HG02763 (cell line): ENCODE results near the gene OR4D11.
"Not testable (repeated sequence)": the region's sequence is repeated elsewhere in the genome, so short reads cannot be mapped to it uniquely, and the experiment has no call there.

Experiments
- ATAC-seq: cut with Tn5 transposase; IDR thresholded peaks from one replicate; pipeline ENCODE4 v1.9.1; 2021; ENCODE audit warnings: mild to moderate bottlenecking, moderate library complexity; ENCODE audit not compliant: unreplicated experiment

Gene OR4D11

DNA sequence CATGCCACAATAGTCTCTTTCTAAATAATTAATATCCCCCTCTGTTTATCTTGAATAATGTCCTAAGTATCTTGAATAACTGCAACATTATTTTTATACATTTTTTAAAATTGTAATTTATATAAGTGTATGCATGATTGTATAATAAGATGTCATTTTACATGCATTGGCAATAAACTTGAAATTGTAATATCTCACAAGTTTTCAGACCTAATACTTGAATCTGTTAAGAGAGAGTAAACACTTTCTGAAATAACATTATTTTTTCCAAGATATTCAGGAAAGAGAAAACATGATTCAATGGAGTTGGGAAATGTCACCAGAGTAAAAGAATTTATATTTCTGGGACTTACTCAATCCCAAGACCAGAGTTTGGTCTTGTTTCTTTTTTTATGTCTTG is at the start of gene OR4D11:
Gene OR4D11, plus strand, starts transcription at position 301 of the 400 bp plus-strand sequence. Its CDS starts 0 bp downstream, at position 301.
- no peak for ATAC-seq

DNA sequence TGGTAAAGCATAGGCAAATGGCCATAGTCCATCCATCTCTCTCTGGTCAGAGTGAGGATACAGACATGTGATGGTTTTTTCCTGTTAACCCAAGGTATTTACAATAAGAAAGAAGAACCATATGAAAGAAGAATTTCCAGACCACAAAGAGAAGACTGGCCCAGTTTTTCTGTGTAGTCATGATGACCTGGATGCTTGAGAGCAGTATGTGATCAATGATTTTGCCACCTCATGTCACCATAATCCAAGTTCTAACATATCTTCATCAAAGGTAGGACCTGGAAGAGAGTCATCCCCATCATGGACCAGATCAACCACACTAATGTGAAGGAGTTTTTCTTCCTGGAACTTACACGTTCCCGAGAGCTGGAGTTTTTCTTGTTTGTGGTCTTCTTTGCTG is 46.7 kb upstream of the OR4D11 start, which contains the start of gene OR4D6:
Gene OR4D6, plus strand, starts transcription at position 301 of the 400 bp plus-strand sequence. Its CDS starts 0 bp downstream, at position 301.
- no peak for ATAC-seq

DNA sequence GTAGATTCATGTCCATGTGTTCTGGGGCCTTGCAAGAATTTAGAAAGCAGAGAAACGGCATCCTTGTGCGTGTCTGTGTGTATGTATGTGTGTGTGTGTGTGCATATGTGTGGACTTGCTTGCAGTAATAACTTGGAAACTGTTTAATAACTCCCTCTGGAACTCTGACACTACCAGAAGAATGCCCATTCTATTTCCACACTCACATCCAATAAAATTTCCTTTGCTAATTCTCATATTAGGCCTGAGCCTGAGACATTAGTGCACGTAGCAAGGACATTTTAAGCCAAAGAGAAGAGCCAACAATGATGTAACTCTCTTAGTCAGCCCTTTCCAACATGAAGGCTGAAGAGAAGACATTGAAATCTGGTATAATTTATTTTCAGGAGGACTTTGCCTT is 43.5 kb upstream of the OR4D11 start:
- no peak for ATAC-seq

GRCh38 chr11:59463190-59463641 is 40.2 kb upstream of the OR4D11 start:
- ATAC-seq: no peak

DNA sequence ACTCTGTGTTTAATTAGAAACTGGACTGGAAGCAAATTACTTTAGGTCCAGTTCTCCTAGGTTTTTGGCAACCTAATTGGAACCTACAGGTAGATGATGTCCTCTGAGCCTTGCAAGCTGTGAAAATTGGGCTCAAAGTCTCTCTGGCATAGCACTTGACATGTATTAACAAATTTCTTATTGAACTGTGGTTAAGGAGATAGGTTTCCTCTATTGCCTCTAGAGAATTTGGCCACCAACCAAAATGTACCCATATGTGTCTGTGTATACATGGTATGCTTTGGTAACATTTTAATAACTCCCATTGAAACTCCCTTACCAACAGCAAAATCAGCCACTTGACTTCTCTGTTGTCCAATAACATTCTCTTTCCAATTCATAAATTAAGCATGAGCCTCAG is 30.4 kb upstream of the OR4D11 start, which contains the start of gene OR4D10:
Gene OR4D10, plus strand, starts transcription at position 301 of the 400 bp plus-strand sequence. CDS start 4,115 bp downstream, outside the sequence.
- no peak for ATAC-seq

DNA sequence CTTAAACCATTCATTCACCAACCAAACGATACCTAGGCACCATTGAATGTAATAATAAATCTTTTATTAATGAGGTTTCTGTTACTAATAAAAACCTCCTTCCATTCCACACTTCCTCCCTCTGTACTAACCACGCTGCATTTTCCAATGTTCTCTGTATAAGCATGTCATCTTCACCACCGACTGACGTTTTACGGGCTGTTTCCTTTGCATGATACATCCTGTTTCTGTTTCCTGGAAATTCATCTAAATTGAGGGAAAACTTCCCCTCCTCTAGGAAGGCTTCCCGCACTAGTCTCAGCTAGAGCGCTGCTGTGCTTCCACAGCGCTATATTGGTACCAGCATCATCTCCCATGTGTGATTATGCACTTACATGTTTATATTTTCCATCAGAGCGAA is 28.2 kb upstream of the OR4D11 start:
- no peak for ATAC-seq

DNA sequence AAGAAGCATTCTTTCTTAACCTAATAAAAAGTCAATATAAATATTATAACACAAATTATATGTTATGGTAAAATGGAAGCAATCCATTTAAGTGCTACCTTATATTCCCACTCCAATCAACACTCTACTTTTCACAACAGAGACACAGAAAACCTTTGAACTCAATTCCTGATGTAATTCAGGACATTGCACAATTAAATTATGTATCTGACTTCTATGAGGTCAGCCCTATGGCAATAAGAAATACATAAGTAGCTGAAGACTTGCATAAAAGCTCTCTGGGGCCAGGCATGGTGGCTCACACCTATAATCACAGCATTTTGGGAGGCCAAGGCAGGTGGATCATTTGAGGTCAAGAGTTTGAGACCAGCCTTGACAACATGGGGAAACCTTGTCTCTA is 23.5 kb upstream of the OR4D11 start:
- no peak for ATAC-seq

DNA sequence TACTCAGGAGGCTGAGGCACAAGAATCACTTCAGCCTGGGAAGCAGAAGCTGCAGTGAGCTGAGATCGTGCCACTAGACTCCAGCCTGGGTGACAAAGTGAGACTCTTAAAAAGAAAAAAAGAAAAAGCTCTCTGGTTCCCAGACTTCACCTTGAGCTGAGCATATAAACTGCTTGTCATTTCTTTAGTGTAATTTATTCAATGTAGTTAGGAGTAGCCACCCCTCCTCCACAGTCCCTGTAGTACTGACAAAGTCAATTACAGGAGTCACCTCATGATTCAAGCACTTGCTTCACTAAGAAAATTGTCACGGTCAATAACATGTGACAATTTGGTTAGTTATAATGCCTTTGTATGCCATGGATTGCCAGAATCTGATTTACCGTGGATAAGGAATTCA is 23.0 kb upstream of the OR4D11 start:
- ATAC-seq: no peak

GRCh38 chr11:59501931-59502330 is 1.4 kb upstream of the OR4D11 start:
- ATAC-seq: no peak

DNA sequence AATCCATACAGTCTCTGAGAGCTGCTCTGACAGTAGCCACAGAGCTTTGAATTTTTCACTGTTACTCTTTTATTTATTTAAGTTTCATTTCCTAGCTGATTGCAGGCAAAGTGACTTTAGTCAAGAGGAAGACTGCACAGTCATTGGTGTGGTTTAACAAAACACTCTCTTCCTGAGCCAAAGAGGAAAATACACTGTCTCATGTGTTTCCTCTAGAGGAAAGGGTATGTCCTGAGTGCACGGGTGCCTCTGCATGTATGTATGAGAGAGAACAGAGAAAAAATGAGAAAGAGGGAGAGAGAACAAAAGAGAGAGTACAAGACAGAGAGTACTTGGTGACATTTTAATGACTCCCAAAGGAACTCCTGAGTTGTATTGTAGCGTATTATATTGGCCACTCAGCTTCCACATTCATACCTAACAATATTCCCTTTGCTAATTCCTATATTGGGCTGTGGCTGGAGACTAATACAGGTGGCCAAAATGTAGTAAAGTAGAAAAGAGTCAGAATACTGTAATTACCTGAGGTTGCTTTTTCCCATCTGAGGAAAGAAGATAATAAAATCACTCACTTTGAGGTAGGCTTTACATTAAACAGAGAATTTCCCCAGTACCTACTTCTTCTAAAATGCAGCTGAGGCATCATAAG is 7.7 kb downstream of the OR4D11 start, which contains the start of gene OR4D9:
Gene OR4D9, plus strand, starts transcription at position 599 of the 649 bp plus-strand sequence. CDS start 3,374 bp downstream, outside the sequence.
- no peak for ATAC-seq

DNA sequence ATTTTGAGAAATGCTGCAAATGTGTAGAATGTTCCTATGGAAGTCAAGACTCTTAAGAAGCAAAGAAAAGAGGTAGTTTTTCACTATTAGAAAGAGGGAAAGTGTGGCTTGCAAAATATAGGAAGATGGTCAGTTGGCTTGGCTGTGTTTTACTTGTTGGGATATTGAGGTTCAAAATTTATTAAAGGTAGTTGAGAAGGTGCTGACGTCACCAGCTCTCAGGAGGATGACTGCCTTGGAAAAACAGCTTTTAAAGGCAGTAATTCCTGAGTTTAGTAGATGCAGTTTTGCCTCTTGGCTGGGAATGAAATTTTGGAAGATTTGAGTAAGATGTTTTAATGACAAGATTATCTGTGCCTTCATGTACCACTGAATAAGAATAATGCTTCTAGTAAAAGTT is 8.3 kb downstream of the OR4D11 start:
- no peak for ATAC-seq

DNA sequence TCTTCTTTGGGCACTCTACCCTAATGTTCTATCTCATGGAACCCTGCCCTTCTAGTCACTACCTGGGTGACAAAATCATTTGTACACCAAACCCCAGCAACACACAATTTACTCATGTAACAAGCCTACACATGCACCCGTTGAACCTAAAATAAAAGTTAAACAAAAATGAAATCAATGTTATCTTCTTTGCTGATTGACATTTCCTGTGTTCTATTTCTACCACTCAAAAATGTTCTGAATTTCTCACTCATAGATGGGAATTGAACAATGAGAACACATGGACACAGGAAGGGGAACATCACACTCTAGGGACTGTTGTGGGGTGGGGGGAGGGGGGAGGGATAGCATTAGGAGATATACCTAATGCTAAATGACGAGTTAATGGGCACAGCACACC is 16.8 kb downstream of the OR4D11 start:
- not testable (repeated sequence) for ATAC-seq

GRCh38 chr11:59520741-59521140 is 17.4 kb downstream of the OR4D11 start:
- no peak for ATAC-seq

- ATAC-seq: no peak
Measured at GRCh38 chr11:59523541-59523940, 20.2 kb downstream of the OR4D11 start.

DNA sequence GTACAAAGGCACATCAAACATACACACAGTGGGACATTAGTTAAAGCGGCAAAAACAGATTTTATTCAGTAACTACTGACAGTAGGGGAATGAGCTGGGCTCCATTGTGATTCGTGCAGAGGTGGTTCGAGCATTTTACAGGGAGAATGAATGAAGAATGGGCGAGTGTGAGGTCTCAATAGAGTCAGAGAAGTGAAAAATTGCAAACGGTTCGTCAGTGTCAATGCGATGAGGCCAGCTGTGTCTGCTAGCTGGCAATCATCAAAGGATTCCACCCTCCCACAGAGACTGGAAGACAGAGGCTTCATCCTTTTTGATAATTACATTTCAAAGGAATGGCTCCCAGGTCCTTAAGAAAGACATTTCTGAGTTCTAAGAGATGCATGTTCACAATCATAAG is 25.3 kb downstream of the OR4D11 start:
- ATAC-seq: no peak

DNA sequence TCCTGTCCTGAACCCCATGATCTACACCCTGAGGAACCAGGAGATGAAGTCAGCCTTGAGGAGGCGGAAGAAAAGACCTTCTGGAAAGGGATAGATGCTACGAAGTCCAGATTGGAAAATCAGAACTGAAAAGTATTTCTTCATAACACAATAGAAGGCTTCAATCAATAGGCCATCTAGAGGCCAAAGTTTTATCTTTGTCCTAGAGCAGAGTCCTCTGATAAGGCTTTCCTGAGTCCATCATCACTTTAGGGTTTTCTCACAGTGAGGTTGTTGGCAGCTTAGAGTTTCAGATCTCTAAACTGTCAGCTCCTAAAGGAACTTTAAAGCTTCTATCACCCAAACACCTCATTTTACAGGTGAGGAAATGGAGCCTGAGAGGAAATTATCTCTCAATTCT is 29.2 kb downstream of the OR4D11 start:
- ATAC-seq: no peak

DNA sequence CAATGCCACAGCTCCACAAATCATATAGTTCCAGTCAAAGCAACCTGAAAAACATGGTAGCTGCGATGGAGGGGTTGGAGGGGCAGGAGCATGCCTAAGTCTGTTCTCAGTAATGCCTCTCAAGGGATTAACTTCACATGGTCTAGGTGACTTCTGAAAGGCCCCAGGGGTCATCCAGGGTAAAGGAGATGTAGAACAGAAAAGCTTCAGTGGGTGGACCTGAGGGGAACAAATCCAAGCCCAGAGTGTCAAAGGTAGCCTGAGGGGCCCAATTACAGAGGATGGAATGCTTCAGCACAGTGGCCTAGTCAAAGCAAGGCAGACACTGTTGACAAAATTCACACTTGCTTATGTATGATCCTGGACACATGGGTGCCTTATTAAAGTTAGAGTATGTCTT is 31.3 kb downstream of the OR4D11 start:
- no peak for ATAC-seq

DNA sequence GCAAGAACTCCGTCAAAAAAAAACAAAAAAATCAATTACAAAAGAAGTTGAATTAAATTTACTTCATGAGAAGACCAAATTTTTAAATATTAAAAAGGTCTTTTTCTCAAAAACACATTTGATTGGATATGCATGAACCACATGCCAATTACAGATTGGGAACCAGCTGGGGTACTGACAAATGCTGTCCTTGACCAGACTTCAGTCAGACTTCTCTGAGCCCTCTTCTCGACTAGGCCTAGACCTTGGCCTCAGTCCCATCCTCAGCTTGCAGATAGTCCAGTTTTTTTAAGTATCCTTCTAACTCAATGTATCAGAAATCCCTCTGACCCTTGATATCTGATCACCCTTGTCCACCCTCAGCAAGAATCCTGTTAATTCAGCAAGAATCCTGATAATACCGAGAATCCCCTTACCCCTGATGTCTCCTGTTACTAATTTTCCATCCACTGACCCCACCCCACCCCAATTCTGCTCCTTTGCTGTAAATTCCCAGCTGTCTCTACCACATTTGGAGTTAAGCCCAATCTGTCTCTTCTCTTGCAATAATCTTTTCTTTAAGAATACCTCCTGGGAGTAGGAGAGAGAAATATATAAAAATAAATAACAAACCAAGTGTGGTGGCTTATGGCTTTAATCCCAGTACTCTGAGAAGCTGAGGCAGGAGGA is 38.9 kb downstream of the OR4D11 start:
- no peak for ATAC-seq

- not testable (repeated sequence) for ATAC-seq
Measured at GRCh38 chr11:59543713-59544112, 40.3 kb downstream of the OR4D11 start.

DNA sequence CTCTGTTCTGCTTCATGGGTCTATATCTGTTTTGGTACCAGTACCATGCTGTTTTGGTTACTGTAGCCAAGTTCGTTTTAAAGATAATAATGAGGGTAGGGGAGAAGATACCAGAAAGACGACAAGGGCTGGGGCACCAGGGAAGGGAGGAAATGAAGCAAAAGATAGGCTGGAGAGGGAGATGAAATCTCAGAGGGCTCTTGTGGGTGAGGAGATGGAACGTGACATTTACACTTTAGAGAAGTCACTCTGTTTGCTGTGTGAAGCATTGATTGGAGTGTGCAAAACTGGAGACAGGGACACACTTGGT is 41.4 kb downstream of the OR4D11 start:
- ATAC-seq: no peak

- ATAC-seq: no peak
Measured at GRCh38 chr11:59545179-59546020, 42.0 kb downstream of the OR4D11 start.
